Vagina (tissue), 2 donors: ENCODE data around the gene ERBB3. TPM values are rescaled to one million over a fixed set of nuclear protein-coding genes. Genes with fewer than 3 reads are reported as not detected.

Source experiments
- DNase-seq, 2 donors: peaks; one replicate each; pipeline ENCODE4 v3.0.0-alpha.2; 2017; ENCODE audit errors: extremely low spot score in 2 of 2
- H3K27ac ChIP-seq: fragments of 200-600 bp; sonication (generic); one replicate; pipeline ENCODE4 v1.5.1; 2019
- H3K27me3 ChIP-seq: fragments of 200-600 bp; sonication (generic); one replicate; pipeline ENCODE4 v1.5.1; 2019
- H3K36me3 ChIP-seq, 2 donors: fragments of 200-600 bp; sonication (generic); one replicate each; pipeline ENCODE4 v1.5.1; 2017 to 2019
- H3K4me1 ChIP-seq: fragments of 200-600 bp; sonication (generic); one replicate; pipeline ENCODE4 v1.5.1; 2019
- H3K4me3 ChIP-seq, 2 donors: fragments of 200-600 bp; sonication (generic); 1 replicate in 1 of 2; 2 replicates in 1 of 2; pipeline ENCODE4 v1.5.1; 2016 to 2019
- H3K9me3 ChIP-seq: fragments of 200-600 bp; sonication (generic); one replicate; pipeline ENCODE4 v1.5.1; 2019
- CTCF ChIP-seq, 3 experiments: fragments of 450-650 bp in 2 of 3; fragments of 200-600 bp in 1 of 3; sonication (generic) in 1 of 3; IDR thresholded peaks; one replicate each; pipeline ENCODE4 v1.5.1; 2017 to 2019; ENCODE audit warnings: antibody characterized with exemption in 3 of 3, mild to moderate bottlenecking in 2 of 3, moderate library complexity in 2 of 3
- POLR2A ChIP-seq, 2 donors: fragments of 450-650 bp; IDR thresholded peaks; one replicate each; pipeline ENCODE4 v1.6.1; 2017; ENCODE audit warnings: antibody characterized with exemption in 2 of 2, mild to moderate bottlenecking in 2 of 2, moderate library complexity in 2 of 2
- POLR2AphosphoS5 ChIP-seq, 2 donors: sonication (generic); formaldehyde crosslinking; IDR thresholded peaks; one replicate each; pipeline ENCODE4 v1.9.0; 2017; ENCODE audit warnings: antibody characterized with exemption in 2 of 2, mild to moderate bottlenecking in 2 of 2, low read depth in 1 of 2; ENCODE audit not compliant: insufficient read depth in 1 of 2
- intact Hi-C: fragments of 100-400 bp; cut with DNase I; formaldehyde crosslinking; loops from one replicate; pipeline ENCODE4 v1.15.1; 2023
- total RNA-seq: library from RNA; depleted of rRNA; stranded (reverse); fragments of >200 nt; gene quantifications from one replicate; pipeline ENCODE4 v1.2.3, GENCODE V29; 2016

ERBB3 gene
- total RNA-seq, 1 donor from 2014 or later = 53.8 TPM

GRCh38 chr12:56121204-56121870, 41.4 kb downstream of the ERBB3 start:
- Histone ChIP-seq H3K9me3 (no peaks in the 10 kb centered on the region), H3K36me3 (peaks cover 0 to 13% of the 10 kb centered on the region in 2 donors), H3K4me1 (peaks cover 22% of the 10 kb centered on the region), H3K27ac (peak overlapping the region; percentile 95), H3K4me3 (no peak overlapping the region), H3K27me3 (no peaks in the 10 kb centered on the region)
- intact Hi-C loops = loop anchor here (5.0 to 10.0 kb wide), 2 partner anchors 41 to 103 kb away; partner anchors contain the start of genes NABP2 and RNF41
- DNase-seq = no peak
- TF ChIP-seq POLR2AphosphoS5 (IDR thresholded peaks at IDR 0.05; ENCODE audit: insufficient read depth in 1 of 2, low read depth in 1 of 2) = no peak
- TF ChIP-seq CTCF (IDR thresholded peaks at IDR 0.05) = no peak
- no peak for TF ChIP-seq POLR2A (IDR thresholded peaks at IDR 0.05)

GRCh38 chr12:56122637-56123036, 42.7 kb downstream of the ERBB3 start:
- DNase-seq = no peak
- Histone ChIP-seq H3K9me3 (no peaks in the 10 kb centered on the region), H3K27ac (no peak overlapping the region), H3K4me1 (peaks cover 34% of the 10 kb centered on the region), H3K4me3 (no peak overlapping the region), H3K36me3 (peaks cover 0 to 13% of the 10 kb centered on the region in 2 donors), H3K27me3 (no peaks in the 10 kb centered on the region)
- no peak for TF ChIP-seq POLR2A (IDR thresholded peaks at IDR 0.05)
- intact Hi-C loops = loop anchor here (5.0 to 10.0 kb wide), 2 partner anchors 40 to 102 kb away; partner anchors contain the start of genes NABP2 and RNF41

- Histone ChIP-seq H3K36me3 (peaks cover 0 to 13% of the 10 kb centered on the region in 2 donors), H3K27me3 (no peaks in the 10 kb centered on the region), H3K4me3 (no peak overlapping the region), H3K27ac (no peak overlapping the region), H3K4me1 (peaks cover 27% of the 10 kb centered on the region), H3K9me3 (no peaks in the 10 kb centered on the region)
- intact Hi-C loops = loop anchor here (5.0 to 10.0 kb wide), 2 partner anchors 38 to 101 kb away; partner anchors contain the start of genes NABP2 and RNF41
- no peak for TF ChIP-seq POLR2A (IDR thresholded peaks at IDR 0.05)
- TF ChIP-seq POLR2AphosphoS5 (IDR thresholded peaks at IDR 0.05; ENCODE audit: insufficient read depth in 1 of 2, low read depth in 1 of 2) = no peak
- TF ChIP-seq CTCF (IDR thresholded peaks at IDR 0.05) = no peak
- no peak for DNase-seq
Observed at GRCh38 chr12:56124133-56124532, 44.2 kb downstream of the ERBB3 start.

- Histone ChIP-seq H3K27me3 (no peaks in the 10 kb centered on the region), H3K4me3 (peak overlapping the region; percentile 34 to 86), H3K4me1 (peaks cover 35% of the 10 kb centered on the region), H3K27ac (peak overlapping the region; percentile 95), H3K9me3 (no peaks in the 10 kb centered on the region), H3K36me3 (peaks cover 0 to 15% of the 10 kb centered on the region in 2 donors)
- intact Hi-C loops = loop anchor here (10.0 kb wide), 1 partner anchor 98 kb away; the partner anchor contains the start of genes NABP2 and RNF41
- DNase-seq = no peak
- no peak for TF ChIP-seq POLR2A (IDR thresholded peaks at IDR 0.05)
- TF ChIP-seq POLR2AphosphoS5 (IDR thresholded peaks at IDR 0.05; ENCODE audit: insufficient read depth in 1 of 2, low read depth in 1 of 2) = no peak
- no peak for TF ChIP-seq CTCF (IDR thresholded peaks at IDR 0.05)
Observed at GRCh38 chr12:56126732-56127239, 46.8 kb downstream of the ERBB3 start.

GRCh38 chr12:56127485-56127887, 47.5 kb downstream of the ERBB3 start:
- no peak for DNase-seq
- intact Hi-C loops = loop anchor here (10.0 kb wide), 1 partner anchor 97 kb away; the partner anchor contains the start of genes NABP2 and RNF41
- TF ChIP-seq POLR2A (IDR thresholded peaks at IDR 0.05) (peak in 1 of 2 donors; percentile 36), POLR2AphosphoS5 (IDR thresholded peaks at IDR 0.05; ENCODE audit: insufficient read depth in 1 of 2, low read depth in 1 of 2) (no peak)
- Histone ChIP-seq H3K27me3 (no peaks in the 10 kb centered on the region), H3K27ac (peak overlapping the region; percentile 95), H3K4me3 (peak overlapping the region; percentile 34 to 86), H3K9me3 (no peaks in the 10 kb centered on the region), H3K4me1 (peaks cover 35% of the 10 kb centered on the region), H3K36me3 (peaks cover 0 to 21% of the 10 kb centered on the region in 2 donors)
